Uterus (tissue), 2 donors: ENCODE data around the gene MBTD1.

Experiments
- POLR2A ChIP-seq, 2 donors: fragments of 450-650 bp; IDR thresholded peaks; one replicate each; pipeline ENCODE4 v1.6.1; 2016; ENCODE audit warnings: antibody characterized with exemption in 2 of 2, mild to moderate bottlenecking in 1 of 2, moderate library complexity in 1 of 2
- TF ChIP-seq, protein P1 (sequence below), 4 experiments: fragments of 200-600 bp in 2 of 4; fragments of 450-650 bp in 2 of 4; sonication (generic) in 2 of 4; IDR thresholded peaks; one replicate each; pipeline ENCODE4 v1.5.1; 2016 to 2019; ENCODE audit warnings: antibody characterized with exemption in 4 of 4, mild to moderate bottlenecking in 2 of 4, moderate library complexity in 1 of 4

DNA sequence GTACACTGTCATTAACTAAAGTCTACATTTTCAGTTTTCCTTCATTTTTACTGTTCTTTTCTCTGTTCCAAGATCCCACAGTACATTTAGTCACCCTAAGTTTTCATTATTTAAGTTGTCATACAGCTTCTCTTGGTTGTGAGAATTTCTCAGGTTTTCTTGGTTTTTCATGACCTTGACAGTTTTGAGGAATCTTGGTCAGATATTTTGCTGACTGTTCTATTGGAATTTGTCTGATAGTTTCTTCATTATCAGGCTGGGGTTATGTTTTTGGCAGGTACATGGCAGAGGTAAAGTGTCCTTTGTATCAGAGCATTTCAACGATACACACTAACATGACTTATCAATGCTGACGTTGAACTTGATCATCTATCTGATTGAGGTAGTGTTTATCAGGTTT, 19.6 kb downstream of the MBTD1 start:
- TF ChIP-seq, protein P1, sequence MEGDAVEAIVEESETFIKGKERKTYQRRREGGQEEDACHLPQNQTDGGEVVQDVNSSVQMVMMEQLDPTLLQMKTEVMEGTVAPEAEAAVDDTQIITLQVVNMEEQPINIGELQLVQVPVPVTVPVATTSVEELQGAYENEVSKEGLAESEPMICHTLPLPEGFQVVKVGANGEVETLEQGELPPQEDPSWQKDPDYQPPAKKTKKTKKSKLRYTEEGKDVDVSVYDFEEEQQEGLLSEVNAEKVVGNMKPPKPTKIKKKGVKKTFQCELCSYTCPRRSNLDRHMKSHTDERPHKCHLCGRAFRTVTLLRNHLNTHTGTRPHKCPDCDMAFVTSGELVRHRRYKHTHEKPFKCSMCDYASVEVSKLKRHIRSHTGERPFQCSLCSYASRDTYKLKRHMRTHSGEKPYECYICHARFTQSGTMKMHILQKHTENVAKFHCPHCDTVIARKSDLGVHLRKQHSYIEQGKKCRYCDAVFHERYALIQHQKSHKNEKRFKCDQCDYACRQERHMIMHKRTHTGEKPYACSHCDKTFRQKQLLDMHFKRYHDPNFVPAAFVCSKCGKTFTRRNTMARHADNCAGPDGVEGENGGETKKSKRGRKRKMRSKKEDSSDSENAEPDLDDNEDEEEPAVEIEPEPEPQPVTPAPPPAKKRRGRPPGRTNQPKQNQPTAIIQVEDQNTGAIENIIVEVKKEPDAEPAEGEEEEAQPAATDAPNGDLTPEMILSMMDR (IDR thresholded peaks at IDR 0.05), result no peak
- no peak for TF ChIP-seq POLR2A (IDR thresholded peaks at IDR 0.05)
